Measurements from ENCODE around the gene CCDC188. TPM values are rescaled to one million over a fixed set of nuclear protein-coding genes. Genes with fewer than 3 reads are reported as not detected.

CCDC188 gene
- total RNA-seq, 1 experiment from 2014 or later: not detected

DNA sequence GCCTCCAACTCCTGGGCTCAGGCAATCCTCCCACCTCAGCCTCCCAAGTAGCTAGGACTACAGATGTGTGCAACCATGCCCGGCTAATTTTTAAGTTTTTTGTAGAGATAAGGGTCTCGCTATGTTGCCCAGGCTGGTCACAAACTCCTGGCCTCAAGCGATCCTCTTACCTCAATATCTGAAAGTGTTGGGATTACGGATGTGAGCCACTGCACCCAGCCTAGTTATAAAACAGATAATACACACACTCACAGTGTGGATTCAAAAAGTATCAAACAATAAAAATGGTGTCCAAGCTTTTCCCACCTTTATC, 377 bp upstream of the CCDC188 start:
- no peak overlapping the region for H2BK120ac ChIP-seq (ENCODE audit: low read depth, low read length, poor library complexity, severe bottlenecking)
- no peaks in the 10 kb centered on the region for H3K79me1 ChIP-seq (ENCODE audit: insufficient read depth, low read depth, low read length, poor library complexity, severe bottlenecking)
- H3K9me3 Mint-ChIP-seq: no peaks in the 10 kb centered on the region; a peak in 1 of 5 replicates
- no peak overlapping the region for H3K4me2 ChIP-seq (ENCODE audit: insufficient read depth, insufficient read length, low read length)
- H3K4me1 Mint-ChIP-seq: peaks cover 3 to 6% of the 10 kb centered on the region in 2 experiments; a peak in 3 of 4 replicates
- no peak overlapping the region for H3K9ac ChIP-seq (ENCODE audit: extremely low read depth, insufficient read length, low read length)
- H2BK5ac ChIP-seq (ENCODE audit: insufficient read length, low read length): no peak overlapping the region
- no peak overlapping the region for H4K8ac ChIP-seq (replicated peaks; ENCODE audit: insufficient read length, low read depth, low read length)
- no peak overlapping the region for H2BK12ac ChIP-seq (ENCODE audit: insufficient read length, low read depth, low read length)
- no peak overlapping the region for H2AFZ ChIP-seq (ENCODE audit: low read length)
- H2BK15ac ChIP-seq (ENCODE audit: low read depth, low read length): no peak overlapping the region
- no peak overlapping the region for H3K18ac ChIP-seq (ENCODE audit: insufficient read length, low read depth, low read length)
- H4K20me1 ChIP-seq (ENCODE audit: control insufficient read depth, insufficient read depth, insufficient read length): no peaks in the 10 kb centered on the region
- H2AK5ac ChIP-seq (ENCODE audit: insufficient read length, low read length): no peak overlapping the region
- no peaks in the 10 kb centered on the region for H3K9me3 ChIP-seq (ENCODE audit: control insufficient read depth, low read depth, low read length)
- no peak for TF ChIP-seq CTCF (conservative IDR thresholded peaks at IDR 0.05)
- no peak overlapping the region for H3K14ac ChIP-seq (ENCODE audit: insufficient read depth, low read length)
- no peak overlapping the region for H3T11ph ChIP-seq (ENCODE audit: low read length)
- no peak overlapping the region for H4K91ac ChIP-seq (ENCODE audit: insufficient read length, low read depth, low read length)
- H4K5ac ChIP-seq (ENCODE audit: insufficient read length, low read depth, low read length): no peak overlapping the region
- no peaks in the 10 kb centered on the region for H3K4me1 ChIP-seq (ENCODE audit: insufficient read depth, low read length)
- no peak overlapping the region for H3K27ac ChIP-seq (ENCODE audit: insufficient read length, low read depth, low read length)
- peak overlapping the region in 1 of 3 experiments; percentile 72; a peak in 1 of 7 replicates for H3K27ac Mint-ChIP-seq
- H3K4me3 Mint-ChIP-seq: no peak overlapping the region
- DNase-seq: no peak
- H2BK20ac ChIP-seq (ENCODE audit: low read depth, low read length, poor library complexity, severe bottlenecking): no peak overlapping the region
- H3K23ac ChIP-seq (ENCODE audit: insufficient read length, low read depth, low read length): no peak overlapping the region
- peaks cover 5% of the 10 kb centered on the region for H3K23me2 ChIP-seq (ENCODE audit: insufficient read length, low read depth, low read length, poor library complexity, severe bottlenecking)
- no peaks in the 10 kb centered on the region for H3K79me2 ChIP-seq (ENCODE audit: insufficient read depth, low read length)
- no peaks in the 10 kb centered on the region for H3K36me3 Mint-ChIP-seq (ENCODE audit: insufficient read depth in 1 of 3, low read depth in 3 of 3)
- H3K4ac ChIP-seq (ENCODE audit: low read depth, low read length): no peak overlapping the region
- no peaks in the 10 kb centered on the region for H3K27me3 Mint-ChIP-seq (ENCODE audit: low read depth)
- no peak overlapping the region for H3K56ac ChIP-seq (ENCODE audit: insufficient read length, low read depth, low read length)
- no CpG with 5 or more reads among the region's 4 CpGs for WGBS (ENCODE audit: extremely low coverage, insufficient read length, low lambda C conversion rate)
- H3K27me3 ChIP-seq (ENCODE audit: insufficient read depth, low read length): no peaks in the 10 kb centered on the region

All from H9 (cell line).